Neuronal stem cell (in vitro differentiated cells): ENCODE data around the gene WDR48.

Experiments
- DNase-seq: peaks from one replicate; pipeline ENCODE4 v3.0.0-alpha.2; 2013; ENCODE audit warnings: low spot score
- H2AFZ ChIP-seq: one replicate; pipeline ENCODE4 v1.6.1; 2013; ENCODE audit warnings: mild to moderate bottlenecking, low read length, inconsistent platforms
- H2AK5ac ChIP-seq: 2 replicates; pipeline ENCODE4 v1.6.1; 2013; ENCODE audit warnings: low read depth, mild to moderate bottlenecking, inconsistent platforms, low read length, moderate library complexity, mixed read lengths
- H2BK120ac ChIP-seq: 2 replicates; pipeline ENCODE4 v1.6.1; 2013; ENCODE audit warnings: low read depth, mild to moderate bottlenecking, inconsistent platforms, low read length, moderate library complexity, mixed read lengths
- H2BK12ac ChIP-seq: one replicate; pipeline ENCODE4 v1.6.1; 2013; ENCODE audit warnings: low read length, inconsistent platforms
- H2BK15ac ChIP-seq: 2 replicates; pipeline ENCODE4 v1.6.1; 2013; ENCODE audit warnings: mild to moderate bottlenecking, low read length, inconsistent platforms, mixed read lengths
- H2BK5ac ChIP-seq: one replicate; pipeline ENCODE4 v1.6.1; 2013; ENCODE audit warnings: inconsistent platforms, mild to moderate bottlenecking, low read length, moderate library complexity
- H3K14ac ChIP-seq: one replicate; pipeline ENCODE4 v1.6.1; 2013; ENCODE audit warnings: low read length, inconsistent platforms
- H3K18ac ChIP-seq: 2 replicates; pipeline ENCODE4 v1.6.1; 2013; ENCODE audit warnings: low read length, inconsistent platforms
- H3K23ac ChIP-seq: 2 replicates; pipeline ENCODE4 v1.6.1; 2013; ENCODE audit warnings: low read depth, mild to moderate bottlenecking, mixed read lengths, low read length, inconsistent platforms; ENCODE audit not compliant: poor library complexity
- H3K27ac ChIP-seq: replicated peaks from 3 replicates; pipeline ENCODE4 v1.5.1; 2013; ENCODE audit warnings: low read length, inconsistent platforms
- H3K27me3 ChIP-seq, 3 experiments: 2 replicates each; pipeline ENCODE4 v1.6.1; 2013; ENCODE audit warnings: low read length in 3 of 3, mild to moderate bottlenecking in 2 of 3, inconsistent platforms in 1 of 3, low read depth in 1 of 3, mixed read lengths in 1 of 3, moderate library complexity in 1 of 3; ENCODE audit not compliant: control insufficient read depth in 3 of 3, insufficient read depth in 3 of 3
- H3K36me3 ChIP-seq, 2 donors: replicated peaks in 1 of 2; 2 replicates each; pipeline ENCODE4 v1.6.1; 2013; ENCODE audit warnings: low read length in 2 of 2; ENCODE audit not compliant: control insufficient read depth in 2 of 2, insufficient read depth in 2 of 2
- H3K4ac ChIP-seq: 2 replicates; pipeline ENCODE4 v1.6.1; 2013; ENCODE audit warnings: inconsistent platforms, mild to moderate bottlenecking, low read length, moderate library complexity
- H3K4me1 ChIP-seq, 2 donors: 1 replicate in 1 of 2; 2 replicates in 1 of 2; pipeline ENCODE4 v1.6.1; 2013; ENCODE audit warnings: low read length in 2 of 2, low read depth in 1 of 2; ENCODE audit not compliant: control insufficient read depth in 2 of 2, insufficient read depth in 1 of 2
- H3K4me2 ChIP-seq: one replicate; pipeline ENCODE4 v1.6.1; 2013; ENCODE audit warnings: mild to moderate bottlenecking, low read length, inconsistent platforms; ENCODE audit not compliant: insufficient read depth, poor library complexity, severe bottlenecking
- H3K4me3 ChIP-seq, 2 donors: 2 replicates each; pipeline ENCODE4 v1.5.1; 2013; ENCODE audit warnings: low read length in 2 of 2, mild to moderate bottlenecking in 2 of 2, inconsistent platforms in 1 of 2, moderate library complexity in 1 of 2
- H3K79me1 ChIP-seq: one replicate; pipeline ENCODE4 v1.6.1; 2013; ENCODE audit warnings: low read depth, mild to moderate bottlenecking, inconsistent platforms, low read length, moderate library complexity
- H3K9ac ChIP-seq: one replicate; pipeline ENCODE4 v1.6.1; 2013; ENCODE audit warnings: mild to moderate bottlenecking, low read depth, low read length, inconsistent platforms; ENCODE audit not compliant: poor library complexity
- H3K9me3 ChIP-seq, 2 donors: replicated peaks in 1 of 2; 2 replicates each; pipeline versions ENCODE3 to v1.6.1; 2013; ENCODE audit warnings: low read length in 2 of 2, mild to moderate bottlenecking in 2 of 2, inconsistent platforms in 1 of 2, low read depth in 1 of 2, mixed read lengths in 1 of 2, moderate library complexity in 1 of 2; ENCODE audit not compliant: control insufficient read depth in 2 of 2, insufficient read depth in 1 of 2
- H4K8ac ChIP-seq: one replicate; pipeline ENCODE4 v1.6.1; 2013; ENCODE audit warnings: low read depth, mild to moderate bottlenecking, inconsistent platforms, low read length, moderate library complexity
- H4K91ac ChIP-seq: one replicate; pipeline ENCODE4 v1.6.1; 2013; ENCODE audit warnings: low read length, low read depth, mild to moderate bottlenecking, inconsistent platforms; ENCODE audit not compliant: poor library complexity
- WGBS, 2 donors: extraction: QIAGEN DNeasy Blood & Tissue Kit; methylation state at CpG; one replicate each; pipeline ENCODE4 v1.1.7; 2013; ENCODE audit warnings: missing lambda C conversion rate in 2 of 2, mixed read lengths in 1 of 2; ENCODE audit not compliant: insufficient read length in 2 of 2, insufficient replicate concordance in 1 of 2; ENCODE audit errors: extremely low coverage in 2 of 2; 5-methylcytosine and 5-hydroxymethylcytosine counted together

WDR48 gene

GRCh38 chr3:39062180-39062579 is 10.4 kb downstream of the WDR48 start:
- Histone ChIP-seq H3K14ac (no peak overlapping the region), H3K4me2 (no peak overlapping the region), H2BK5ac (no peak overlapping the region), H3K9me3 (no peaks in the 10 kb centered on the region), H3K27me3 (no peaks in the 10 kb centered on the region), H2BK15ac (no peak overlapping the region), H2BK12ac (no peak overlapping the region), H4K91ac (no peak overlapping the region), H3K27ac (no peak overlapping the region), H3K79me1 (peaks cover 3% of the 10 kb centered on the region), H3K9ac (no peak overlapping the region), H2AFZ (no peak overlapping the region), H4K8ac (no peak overlapping the region), H2BK120ac (no peak overlapping the region), H3K4me1 (no peaks in the 10 kb centered on the region), H3K18ac (no peak overlapping the region), H3K23ac (no peak overlapping the region), H3K4ac (no peak overlapping the region), H3K4me3 (no peak overlapping the region), H3K36me3 (peaks cover under 1 to 30% of the 10 kb centered on the region in 2 donors), H2AK5ac (no peak overlapping the region)
- WGBS, 2 donors = no CpG with 5 or more reads among the region's 1 CpG
- no peak for DNase-seq

GRCh38 chr3:39063143-39063542 is 11.3 kb downstream of the WDR48 start:
- H3K4me2 ChIP-seq = no peak overlapping the region
- H4K8ac ChIP-seq = no peak overlapping the region
- no peaks in the 10 kb centered on the region for H3K27me3 ChIP-seq
- H3K27ac ChIP-seq = no peak overlapping the region
- H3K14ac ChIP-seq = no peak overlapping the region
- H3K9ac ChIP-seq = no peak overlapping the region
- peaks cover 3 to 37% of the 10 kb centered on the region in 2 donors for H3K36me3 ChIP-seq
- no peak for DNase-seq
- no peak overlapping the region for H2BK5ac ChIP-seq
- H2AFZ ChIP-seq = no peak overlapping the region
- H2BK12ac ChIP-seq = no peak overlapping the region
- H3K79me1 ChIP-seq = no peaks in the 10 kb centered on the region
- H3K4ac ChIP-seq = no peak overlapping the region
- H2BK15ac ChIP-seq = no peak overlapping the region
- H3K23ac ChIP-seq = no peak overlapping the region
- H4K91ac ChIP-seq = no peak overlapping the region
- no peaks in the 10 kb centered on the region for H3K9me3 ChIP-seq
- no CpG with 5 or more reads among the region's 3 CpGs for WGBS, 2 donors
- H2BK120ac ChIP-seq = no peak overlapping the region
- H2AK5ac ChIP-seq = no peak overlapping the region
- no peaks in the 10 kb centered on the region for H3K4me1 ChIP-seq
- H3K4me3 ChIP-seq = no peak overlapping the region
- H3K18ac ChIP-seq = no peak overlapping the region

GRCh38 chr3:39064646-39065045 is 12.8 kb downstream of the WDR48 start:
- Histone ChIP-seq H3K4ac (no peak overlapping the region), H3K18ac (no peak overlapping the region), H3K14ac (no peak overlapping the region), H3K4me3 (no peak overlapping the region), H2AK5ac (no peak overlapping the region), H3K9me3 (no peaks in the 10 kb centered on the region), H3K27me3 (no peaks in the 10 kb centered on the region), H4K91ac (no peak overlapping the region), H3K23ac (no peak overlapping the region), H3K27ac (no peak overlapping the region), H2BK12ac (no peak overlapping the region), H3K4me2 (no peak overlapping the region), H2BK120ac (no peak overlapping the region), H4K8ac (no peak overlapping the region), H2BK5ac (no peak overlapping the region), H2AFZ (no peak overlapping the region), H3K9ac (no peak overlapping the region), H2BK15ac (no peak overlapping the region), H3K36me3 (peaks cover 5 to 48% of the 10 kb centered on the region in 2 donors), H3K4me1 (no peaks in the 10 kb centered on the region), H3K79me1 (no peaks in the 10 kb centered on the region)
- no peak for DNase-seq
- no CpG with 5 or more reads among the region's 1 CpG for WGBS, 2 donors

- Histone ChIP-seq H3K4ac (no peak overlapping the region), H2AFZ (no peak overlapping the region), H3K4me1 (no peaks in the 10 kb centered on the region), H2BK12ac (no peak overlapping the region), H2BK120ac (no peak overlapping the region), H3K36me3 (peaks cover 5 to 53% of the 10 kb centered on the region in 2 donors), H2BK15ac (no peak overlapping the region), H3K27ac (no peak overlapping the region), H3K4me2 (no peak overlapping the region), H4K8ac (no peak overlapping the region), H3K18ac (no peak overlapping the region), H3K27me3 (no peaks in the 10 kb centered on the region), H2BK5ac (no peak overlapping the region), H3K9ac (no peak overlapping the region), H4K91ac (no peak overlapping the region), H3K9me3 (no peaks in the 10 kb centered on the region), H2AK5ac (no peak overlapping the region), H3K79me1 (no peaks in the 10 kb centered on the region), H3K14ac (no peak overlapping the region), H3K4me3 (no peak overlapping the region), H3K23ac (no peak overlapping the region)
- WGBS, 2 donors = no CpG with 5 or more reads among the region's 1 CpG
- no peak for DNase-seq
These were observed 13.4 kb downstream of the WDR48 start for GRCh38 chr3:39065197-39065596.
